H1 (cell line): Measurements from ENCODE around the gene TNPO3. TPM values are rescaled to one million over a fixed set of nuclear protein-coding genes. Genes with fewer than 3 reads are reported as not detected.

Experiments used
- CTCF ChIA-PET: fragments of 300-600 bp; sonication (Branson Sonifier 250); formaldehyde crosslinking; loops from one replicate; lab custom pipeline; 2021; ENCODE audit not compliant: partially characterized antibody; lab: Charles Lee
- POLR2A ChIA-PET: fragments of 300-600 bp; sonication (Branson Sonifier 250); formaldehyde crosslinking; loops from one replicate; lab custom pipeline; 2021; ENCODE audit warnings: inconsistent platforms; ENCODE audit not compliant: partially characterized antibody; lab: Charles Lee
- DNase-seq, 2 experiments: peaks; one replicate each; pipeline versions ENCODE4 v3.0.0 to v3.0.0-alpha.2; 2010 to 2022; ENCODE audit warnings: low spot score in 2 of 2, low read depth in 1 of 2, mixed read lengths in 1 of 2
- FAIRE-seq: peaks from 2 replicates; lab custom pipeline; 2011; peaks lifted over from hg19 to GRCh38; lab: Jason Lieb, UNC
- H2AFZ ChIP-seq: 2 replicates; pipeline ENCODE4 v1.8.1; 2012; ENCODE audit warnings: low read length, inconsistent platforms
- H2AK5ac ChIP-seq: 2 replicates; pipeline ENCODE4 v1.6.1; 2013; ENCODE audit warnings: low read depth, low read length
- H2BK120ac ChIP-seq: replicated peaks from 2 replicates; pipeline ENCODE3; 2013; ENCODE audit warnings: low read depth, low read length, inconsistent platforms
- H2BK12ac ChIP-seq: 2 replicates; pipeline ENCODE4 v1.6.1; 2013; ENCODE audit warnings: low read depth, low read length
- H2BK15ac ChIP-seq: 2 replicates; pipeline ENCODE4 v1.6.1; 2013; ENCODE audit warnings: low read length
- H2BK20ac ChIP-seq: 2 replicates; pipeline ENCODE4 v1.6.1; 2013; ENCODE audit warnings: low read length
- H2BK5ac ChIP-seq: 2 replicates; pipeline ENCODE4 v1.6.1; 2013; ENCODE audit warnings: low read depth, low read length
- H3K14ac ChIP-seq: 2 replicates; pipeline ENCODE4 v1.6.1; 2013; ENCODE audit warnings: inconsistent platforms; ENCODE audit not compliant: insufficient read length
- H3K18ac ChIP-seq: 2 replicates; pipeline ENCODE4 v1.6.1; 2013; ENCODE audit warnings: low read length; ENCODE audit errors: extremely low read depth
- H3K23ac ChIP-seq: 2 replicates; pipeline ENCODE4 v1.6.1; 2013; ENCODE audit warnings: inconsistent platforms; ENCODE audit not compliant: insufficient read length
- H3K23me2 ChIP-seq: 2 replicates; pipeline ENCODE4 v1.6.1; 2013; ENCODE audit warnings: low read depth, low read length
- H3K27ac ChIP-seq: 2 replicates; pipeline ENCODE4 v1.6.1; 2011; ENCODE audit warnings: low read depth, low read length, inconsistent platforms
- H3K27me3 ChIP-seq, 4 experiments: replicated peaks in 1 of 4; 1 replicate in 1 of 4; 2 replicates in 3 of 4; pipeline versions ENCODE4 v1.6.1 to v1.8.1; 2011 to 2013; ENCODE audit warnings: low read length in 3 of 4, mild to moderate bottlenecking in 3 of 4, inconsistent platforms in 2 of 4, mixed read lengths in 2 of 4, moderate library complexity in 1 of 4; ENCODE audit not compliant: control insufficient read depth in 3 of 4, insufficient read depth in 3 of 4; ENCODE audit errors: extremely low read depth in 1 of 4
- H3K36me3 ChIP-seq, 4 experiments: 2 replicates each; pipeline versions ENCODE4 v1.6.1 to v1.8.1; 2011 to 2013; ENCODE audit warnings: mild to moderate bottlenecking in 4 of 4, low read length in 3 of 4, moderate library complexity in 2 of 4, control low read depth in 1 of 4, inconsistent platforms in 1 of 4; ENCODE audit not compliant: insufficient read depth in 4 of 4, control insufficient read depth in 2 of 4
- H3K4ac ChIP-seq: replicated peaks from 2 replicates; pipeline ENCODE3; 2013; ENCODE audit warnings: low read length, low read depth, mixed read lengths, inconsistent platforms; ENCODE audit not compliant: insufficient read length
- H3K4me1 ChIP-seq, 4 experiments: replicated peaks in 1 of 4; 1 replicate in 1 of 4; 2 replicates in 3 of 4; pipeline versions ENCODE4 v1.6.1 to v1.8.1; 2011 to 2013; ENCODE audit warnings: low read length in 3 of 4, inconsistent platforms in 2 of 4, mixed read lengths in 1 of 4; ENCODE audit not compliant: insufficient read depth in 4 of 4, control insufficient read depth in 3 of 4
- H3K4me2 ChIP-seq, 2 experiments: 2 replicates each; pipeline versions ENCODE4 v1.6.1 to v1.8.1; 2011 to 2013; ENCODE audit warnings: low read depth in 2 of 2, low read length in 2 of 2, control low read depth in 1 of 2, inconsistent platforms in 1 of 2, mild to moderate bottlenecking in 1 of 2; ENCODE audit not compliant: insufficient read depth in 1 of 2
- H3K4me3 ChIP-seq, 4 experiments: fragments of 200-600, 300-600 bp in 1 of 4; sonication (generic), shearing (Covaris generic), sonication (Bioruptor Twin) in 1 of 4; 2 replicates each; pipeline versions ENCODE4 v1.5.1 to v1.8.1; 2011 to 2016; ENCODE audit warnings: low read length in 4 of 4, low read depth in 3 of 4, control low read depth in 2 of 4, inconsistent platforms in 2 of 4, mild to moderate bottlenecking in 2 of 4, mixed read lengths in 1 of 4, moderate library complexity in 1 of 4; ENCODE audit not compliant: insufficient read depth in 2 of 4; ENCODE audit errors: extremely low read depth in 1 of 4
- H3K56ac ChIP-seq: replicated peaks from 2 replicates; pipeline ENCODE3; 2013; ENCODE audit warnings: low read depth, mild to moderate bottlenecking, mixed read lengths, low read length, inconsistent platforms; ENCODE audit not compliant: insufficient read length
- H3K79me1 ChIP-seq: 2 replicates; pipeline ENCODE4 v1.6.1; 2013; ENCODE audit warnings: low read depth, low read length, control low read depth
- H3K79me2 ChIP-seq, 2 experiments: 2 replicates each; pipeline versions ENCODE4 v1.6.1 to v1.8.1; 2012 to 2013; ENCODE audit warnings: low read length in 2 of 2, mild to moderate bottlenecking in 2 of 2, inconsistent platforms in 1 of 2; ENCODE audit not compliant: insufficient read depth in 2 of 2, control insufficient read depth in 1 of 2
- H3K9ac ChIP-seq, 4 experiments: replicated peaks in 1 of 4; 1 replicate in 1 of 4; 2 replicates in 3 of 4; pipeline versions ENCODE4 v1.6.1 to v1.8.1; 2011 to 2013; ENCODE audit warnings: low read depth in 3 of 4, low read length in 3 of 4, control low read depth in 2 of 4, mild to moderate bottlenecking in 2 of 4, moderate library complexity in 2 of 4, inconsistent platforms in 1 of 4; ENCODE audit errors: extremely low read depth in 1 of 4
- H3K9me3 ChIP-seq, 2 experiments: 2 replicates each; pipeline versions ENCODE4 v1.6.1 to v1.8.1; 2012 to 2013; ENCODE audit warnings: mild to moderate bottlenecking in 2 of 2, moderate library complexity in 2 of 2, control low read depth in 1 of 2, inconsistent platforms in 1 of 2, low read depth in 1 of 2, low read length in 1 of 2, mixed read lengths in 1 of 2; ENCODE audit not compliant: insufficient read depth in 2 of 2
- H4K20me1 ChIP-seq, 2 experiments: replicated peaks in 1 of 2; 2 replicates each; pipeline versions ENCODE3 to v1.8.1; 2011 to 2013; ENCODE audit warnings: inconsistent platforms in 2 of 2, low read length in 2 of 2, mild to moderate bottlenecking in 1 of 2; ENCODE audit not compliant: insufficient read depth in 2 of 2, control insufficient read depth in 1 of 2
- H4K5ac ChIP-seq: 2 replicates; pipeline ENCODE4 v1.6.1; 2013; ENCODE audit warnings: low read length, low read depth, mixed read lengths, inconsistent platforms; ENCODE audit not compliant: insufficient read length
- H4K8ac ChIP-seq: 2 replicates; pipeline ENCODE4 v1.8.0; 2013; ENCODE audit warnings: mild to moderate bottlenecking, moderate library complexity, low read length, inconsistent platforms; ENCODE audit not compliant: insufficient read depth; ENCODE audit errors: extremely low read depth
- H4K91ac ChIP-seq: replicated peaks from 2 replicates; pipeline ENCODE3; 2013; ENCODE audit warnings: low read length, mixed read lengths, inconsistent platforms; ENCODE audit not compliant: insufficient read length
- BCL11A ChIP-seq, 2 experiments: IDR thresholded peaks; one replicate each; pipeline ENCODE4 v1.6.1; 2011; ENCODE audit warnings: low read depth in 2 of 2, low read length in 2 of 2, mild to moderate bottlenecking in 2 of 2
- BRCA1 ChIP-seq: IDR thresholded peaks from 2 replicates; pipeline ENCODE4 v1.6.1; 2012; ENCODE audit warnings: low read depth, low read length, improper control_type of control experiment
- CEBPB ChIP-seq: IDR thresholded peaks from 2 replicates; pipeline ENCODE4 v1.6.1; 2012; ENCODE audit warnings: low read depth, low read length
- GABPA ChIP-seq: IDR thresholded peaks from 2 replicates; pipeline ENCODE4 v1.6.1; 2011; ENCODE audit warnings: mild to moderate bottlenecking, low read length, moderate library complexity, borderline replicate concordance; ENCODE audit not compliant: insufficient read depth
- JUN ChIP-seq: IDR thresholded peaks from 2 replicates; pipeline ENCODE4 v1.6.1; 2011; ENCODE audit warnings: low read depth, mild to moderate bottlenecking, improper control_type of control experiment, low read length
- KDM4A ChIP-seq: IDR thresholded peaks from one replicate; pipeline ENCODE4 v1.7.1; 2012; ENCODE audit warnings: low read depth, mild to moderate bottlenecking, moderate library complexity, low read length, inconsistent platforms; ENCODE audit not compliant: severe bottlenecking
- MAFK ChIP-seq: IDR thresholded peaks from 2 replicates; pipeline ENCODE4 v1.6.1; 2012; ENCODE audit warnings: low read depth, mild to moderate bottlenecking, improper control_type of control experiment, low read length
- POLR2A ChIP-seq, 2 experiments: IDR thresholded peaks; 1 replicate in 1 of 2; 2 replicates in 1 of 2; pipeline ENCODE4 v1.6.1; 2011; ENCODE audit warnings: low read depth in 2 of 2, low read length in 2 of 2, mild to moderate bottlenecking in 2 of 2; ENCODE audit errors: control extremely low read depth in 1 of 2
- RXRA ChIP-seq: IDR thresholded peaks from 2 replicates; pipeline ENCODE4 v1.6.1; 2011; ENCODE audit warnings: low read depth, mild to moderate bottlenecking, low read length, moderate library complexity; ENCODE audit not compliant: insufficient read depth
- SIRT6 ChIP-seq: IDR thresholded peaks from one replicate; pipeline ENCODE4 v1.7.1; 2012; ENCODE audit warnings: low read length, inconsistent platforms
- SRF ChIP-seq: IDR thresholded peaks from 2 replicates; pipeline ENCODE4 v1.6.1; 2011; ENCODE audit warnings: mild to moderate bottlenecking, low read depth, low read length, moderate library complexity
- USF2 ChIP-seq: IDR thresholded peaks from 2 replicates; pipeline ENCODE4 v1.6.1; 2011; ENCODE audit warnings: low read length, improper control_type of control experiment
- YY1 ChIP-seq: IDR thresholded peaks from 2 replicates; pipeline ENCODE4 v1.6.1; 2011; ENCODE audit warnings: low read depth, mild to moderate bottlenecking, low read length
- WGBS, 2 experiments: shearing (Covaris generic) in 1 of 2; methylation state at CpG; one replicate each; pipeline versions ENCODE4 v1.1.6 to v1.1.7; 2013 to 2015; ENCODE audit warnings: low lambda C conversion rate in 2 of 2, mixed read lengths in 2 of 2, inconsistent platforms in 1 of 2, low coverage in 1 of 2, missing lambda C conversion rate in 1 of 2; ENCODE audit not compliant: insufficient replicate concordance in 2 of 2, insufficient coverage in 1 of 2, insufficient read length in 1 of 2; ENCODE audit errors: extremely low coverage in 1 of 2, missing lambda C conversion rate in 1 of 2; 5-methylcytosine and 5-hydroxymethylcytosine counted together
- polyA plus RNA-seq, 7 experiments: library from polyadenylated mRNA; depleted of rRNA in 3 of 7; stranded (reverse) in 5 of 7; unstranded in 2 of 7; fragments of >200 nt in 5 of 7; fragments of 200-250 nt in 2 of 7; gene quantifications; 1 replicate in 5 of 7; 2 replicates in 1 of 7; 4 replicates in 1 of 7; pipeline versions ENCODE4 v1.2.1 to v1.2.3, GENCODE V29; 2011 to 2013; ENCODE audit warnings: missing spikeins in 2 of 7, mixed read lengths in 2 of 7
- total RNA-seq: library from RNA; stranded (reverse); fragmentation: NEBNext Ultra II Directional; extraction: Animal tissue kit (Norgen Biotek cat#: 25700); gene quantifications from 2 replicates; pipeline ENCODE4 v1.2.1, GENCODE V29; 2021
- TF ChIP-seq, protein P1 (sequence below): IDR thresholded peaks from 2 replicates; pipeline ENCODE4 v1.6.1; 2012; ENCODE audit warnings: inconsistent platforms

The TNPO3 gene
- total and polyA plus RNA-seq, 2 of the 8 experiments (the other 6 are each of a cell fraction or from before 2014, with no cell fraction given): 67.6 to 99.2 TPM

- Histone ChIP-seq H3K4me2 (no peak overlapping the region), H4K20me1 (no peaks in the 10 kb centered on the region), H3K23ac (no peak overlapping the region), H2BK15ac (0 out of 2 replicates have a peak overlapping the region, but pooled peaks have one; percentile 61), H3K14ac (no peak overlapping the region), H2AFZ (peak overlapping the region; percentile 54; the same call in 1 of the 2 replicates), H3K23me2 (no peaks in the 10 kb centered on the region), H4K5ac (no peak overlapping the region), H3K4me3 (no peak overlapping the region), H4K8ac (no peak overlapping the region), H3K56ac (no peak overlapping the region), H3K4me1 (peaks cover 0 to 10% (median 5%) of the 10 kb centered on the region in 4 experiments; a peak in 4 of 7 replicates), H3K79me2 (no peaks in the 10 kb centered on the region), H3K79me1 (no peaks in the 10 kb centered on the region), H3K4ac (no peak overlapping the region), H2BK5ac (no peak overlapping the region), H3K27me3 (no peaks in the 10 kb centered on the region), H3K9ac (no peak overlapping the region), H3K18ac (no peak overlapping the region), H2BK20ac (no peak overlapping the region), H3K36me3 (no peaks in the 10 kb centered on the region), H3K27ac (no peak overlapping the region), H3K9me3 (no peaks in the 10 kb centered on the region), H2BK12ac (no peak overlapping the region), H2AK5ac (no peak overlapping the region), H2BK120ac (no peak overlapping the region), H4K91ac (no peak overlapping the region)
- CTCF ChIA-PET: interaction anchor here (0.6 to 2.6 kb wide), 6 partner anchors 14 to 326 kb away, joined by 3 to 10 read pairs (median 3); partner anchors contain the start of gene TNPO3
- DNase-seq: no peak
- 91% methylated on average over 5 of the region's 5 CpGs; no CpG with 5 or more reads in 1 of the 2 experiments for WGBS, 2 experiments
- FAIRE-seq: no peak
- POLR2A ChIA-PET: interaction anchor here (0.6 to 9.7 kb wide), 3 partner anchors 10 to 84 kb away, joined by 3 to 94 read pairs (median 5); partner anchors contain the start of gene TNPO3
- TF ChIP-seq, protein P1, sequence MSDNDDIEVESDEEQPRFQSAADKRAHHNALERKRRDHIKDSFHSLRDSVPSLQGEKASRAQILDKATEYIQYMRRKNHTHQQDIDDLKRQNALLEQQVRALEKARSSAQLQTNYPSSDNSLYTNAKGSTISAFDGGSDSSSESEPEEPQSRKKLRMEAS: no peak
- TF ChIP-seq JUN: no peak
- TF ChIP-seq MAFK: no peak
- no peak for TF ChIP-seq KDM4A
- TF ChIP-seq CEBPB: no peak
- no peak for TF ChIP-seq BCL11A (IDR thresholded peaks at IDR 0.05; ENCODE audit: low read depth in 2 of 2, low read length in 2 of 2)
- TF ChIP-seq RXRA: no peak
- no peak for TF ChIP-seq USF2
- TF ChIP-seq SRF: no peak
- no peak for TF ChIP-seq SIRT6
- no peak for TF ChIP-seq GABPA
- no peak for TF ChIP-seq POLR2A (IDR thresholded peaks at IDR 0.05; ENCODE audit: control extremely low read depth in 1 of 2, low read depth in 2 of 2, low read length in 2 of 2)
- TF ChIP-seq BRCA1: no peak
- no peak for TF ChIP-seq YY1
Measured at GRCh38 chr7:129069021-129069420, 14.1 kb upstream of the TNPO3 start.
